HCT116 (cell line): ENCODE measurements around the gene FDCSP. TPM values are rescaled to one million over a fixed set of nuclear protein-coding genes. Genes with fewer than 3 reads are reported as not detected.

Source experiments
- ATAC-seq: fragments of 200-7000 bp; cut with Tn5 transposase; 2 replicates; pipeline ENCODE4 v1.9.1; 2020; ENCODE audit warnings: mild to moderate bottlenecking, moderate library complexity
- BruUV-seq: library from RNA; stranded (reverse); fragments of 400-500 nt; replicated peaks from 2 replicates; lab custom pipeline; 2021; lab: Mats Ljungman, UMichigan
- CTCF ChIA-PET: fragments of 300-600 bp; sonication (Branson Sonifier 250); formaldehyde crosslinking; loops from one replicate; lab custom pipeline; 2021; ENCODE audit warnings: antibody characterized with exemption; lab: Charles Lee
- POLR2A ChIA-PET: fragments of 300-600, 350-600 bp; sonication (Branson Sonifier 250); formaldehyde crosslinking; loops from one replicate; lab custom pipeline; 2021; ENCODE audit warnings: antibody characterized with exemption; lab: Charles Lee
- RAD21 ChIA-PET, 2 experiments: fragments of 300-600 bp; sonication (Branson Sonifier 250); formaldehyde crosslinking; loops; one replicate each; lab custom pipeline; 2023; ENCODE audit warnings: low total read pairs in 2 of 2; ENCODE audit not compliant: uncharacterized antibody in 2 of 2, unreplicated experiment in 2 of 2, low non-redundant PET in 1 of 2; lab: Charles Lee
- DNase-seq: peaks from one replicate; pipeline ENCODE4 v3.0.0-alpha.2; 2010; ENCODE audit warnings: low read depth, low spot score
- H2AFZ ChIP-seq: fragments of 200-600 bp; shearing (Covaris generic), sonication (generic); 2 replicates; pipeline ENCODE4 v1.6.1; 2017; ENCODE audit warnings: low read depth, mixed run types, mixed read lengths, antibody characterized with exemption, low read length; ENCODE audit not compliant: poor library complexity, severe bottlenecking
- H3K27ac ChIP-seq: 2 replicates; pipeline ENCODE4 v1.5.1; 2012; ENCODE audit warnings: low read depth, low read length
- H3K27me3 ChIP-seq: fragments of 200-600 bp; sonication (generic); 2 replicates; pipeline ENCODE4 v1.6.1; 2016; ENCODE audit warnings: mixed run types, low read length, mixed read lengths; ENCODE audit not compliant: insufficient read depth
- H3K36me3 ChIP-seq, 2 experiments: fragments of 200-500 bp in 1 of 2; fragments of 200-600 bp in 1 of 2; sonication (Bioruptor generic) in 1 of 2; sonication (generic) in 1 of 2; 2 replicates each; pipeline versions ENCODE4 v1.5.1 to v1.6.1; 2014 to 2016; ENCODE audit warnings: low read length in 2 of 2, inconsistent platforms in 1 of 2, mixed read lengths in 1 of 2, mixed run types in 1 of 2; ENCODE audit not compliant: insufficient read depth in 2 of 2, control insufficient read depth in 1 of 2
- H3K4me1 ChIP-seq, 2 experiments: fragments of 200-600 bp in 1 of 2; sonication (generic) in 1 of 2; 2 replicates each; pipeline versions ENCODE4 v1.5.1 to v1.6.1; 2012 to 2017; ENCODE audit warnings: low read length in 2 of 2, inconsistent platforms in 1 of 2, mild to moderate bottlenecking in 1 of 2, mixed read lengths in 1 of 2, mixed run types in 1 of 2, moderate library complexity in 1 of 2; ENCODE audit not compliant: insufficient read depth in 2 of 2, control insufficient read depth in 1 of 2
- H3K4me2 ChIP-seq: fragments of 200-600 bp; sonication (generic); 2 replicates; pipeline ENCODE4 v1.6.1; 2017; ENCODE audit warnings: mixed run types, low read length, mixed read lengths
- H3K4me3 ChIP-seq, 2 experiments: fragments of 200-600 bp in 1 of 2; sonication (generic) in 1 of 2; replicated peaks in 1 of 2; 2 replicates each; pipeline ENCODE4 v1.5.1; 2011 to 2016; ENCODE audit warnings: low read length in 2 of 2, control low read depth in 1 of 2, low read depth in 1 of 2, mild to moderate bottlenecking in 1 of 2, mixed read lengths in 1 of 2, mixed run types in 1 of 2
- H3K79me2 ChIP-seq: fragments of 200-600 bp; sonication (generic); 2 replicates; pipeline ENCODE4 v1.6.1; 2017; ENCODE audit warnings: mild to moderate bottlenecking, mixed run types, low read length, moderate library complexity, mixed read lengths; ENCODE audit not compliant: insufficient read depth
- H3K9ac ChIP-seq: fragments of 200-600 bp; sonication (generic); 2 replicates; pipeline ENCODE4 v1.6.1; 2016; ENCODE audit warnings: low read length, mixed read lengths
- H3K9me2 ChIP-seq: fragments of 200-600 bp; sonication (generic), shearing (Covaris generic); 2 replicates; pipeline ENCODE4 v1.6.1; 2017; ENCODE audit warnings: mixed run types, mild to moderate bottlenecking, moderate library complexity; ENCODE audit not compliant: insufficient read depth
- H3K9me3 ChIP-seq, 2 experiments: fragments of 200-500 bp in 1 of 2; fragments of 200-600 bp in 1 of 2; sonication (Bioruptor generic) in 1 of 2; sonication (generic) in 1 of 2; 2 replicates each; pipeline ENCODE4 v1.6.1; 2014 to 2017; ENCODE audit warnings: low read length in 2 of 2, mixed read lengths in 2 of 2, inconsistent platforms in 1 of 2, low read depth in 1 of 2, mild to moderate bottlenecking in 1 of 2, mixed run types in 1 of 2, moderate library complexity in 1 of 2; ENCODE audit not compliant: control insufficient read depth in 1 of 2, insufficient read depth in 1 of 2
- H4K20me1 ChIP-seq: fragments of 200-600 bp; sonication (generic), shearing (Covaris generic); 2 replicates; pipeline ENCODE4 v1.6.1; 2017; ENCODE audit warnings: mixed run types, mild to moderate bottlenecking, moderate library complexity; ENCODE audit not compliant: insufficient read depth
- ELF1 ChIP-seq: IDR thresholded peaks from 2 replicates; pipeline ENCODE4 v1.6.1; 2012; ENCODE audit warnings: low read depth, borderline replicate concordance
- EZH2 ChIP-seq: fragments of 200-600 bp; sonication (generic); IDR thresholded peaks from 2 replicates; pipeline ENCODE4 v1.6.1; 2017; ENCODE audit warnings: antibody characterized with exemption, mixed run types
- FOSL1 ChIP-seq: IDR thresholded peaks from 2 replicates; pipeline ENCODE4 v1.6.1; 2012; ENCODE audit warnings: low read depth
- JUND ChIP-seq: IDR thresholded peaks from 2 replicates; pipeline ENCODE4 v1.6.1; 2012
- POLR2A ChIP-seq: IDR thresholded peaks from 2 replicates; pipeline ENCODE4 v1.7.0; 2011; ENCODE audit warnings: borderline replicate concordance; ENCODE audit not compliant: insufficient read depth, insufficient read length; ENCODE audit errors: extremely low read depth
- RAD21 ChIP-seq: IDR thresholded peaks from 2 replicates; pipeline ENCODE4 v1.6.1; 2012; ENCODE audit warnings: low read depth, mild to moderate bottlenecking
- SIN3A ChIP-seq: IDR thresholded peaks from 2 replicates; pipeline ENCODE4 v1.6.1; 2012; ENCODE audit warnings: low read depth
- YY1 ChIP-seq: IDR thresholded peaks from 2 replicates; pipeline ENCODE4 v1.6.1; 2011; ENCODE audit warnings: low read length, low read depth, moderate library complexity, mild to moderate bottlenecking; ENCODE audit not compliant: insufficient replicate concordance; ENCODE audit errors: extremely low read depth
- intact Hi-C: fragments of 100-400 bp; cut with micrococcal nuclease; formaldehyde crosslinking; loops from 2 replicates; pipeline ENCODE4 v1.10.0; 2022
- total RNA-seq: library from RNA; stranded (reverse); gene quantifications from one replicate; pipeline ENCODE4 v1.2.1, GENCODE V29; 2021; ENCODE audit not compliant: unreplicated experiment
- TF ChIP-seq, protein P1 (sequence below), 3 experiments: fragments of 200-600 bp in 1 of 3; sonication (generic) in 1 of 3; IDR thresholded peaks in 2 of 3; conservative IDR thresholded peaks in 1 of 3; 2 replicates each; pipeline ENCODE4 v1.5.1; 2012 to 2017; ENCODE audit warnings: low read depth in 2 of 3, low read length in 2 of 3, antibody characterized with exemption in 1 of 3, borderline replicate concordance in 1 of 3, control low read depth in 1 of 3, mild to moderate bottlenecking in 1 of 3, mixed read lengths in 1 of 3, mixed run types in 1 of 3, moderate library complexity in 1 of 3; ENCODE audit not compliant: insufficient read depth in 1 of 3
- TF ChIP-seq, protein P2 (sequence below): IDR thresholded peaks from 2 replicates; pipeline ENCODE4 v1.6.1; 2011; ENCODE audit warnings: mild to moderate bottlenecking, low read length, moderate library complexity; ENCODE audit not compliant: insufficient replicate concordance; ENCODE audit errors: extremely low read depth
- TF ChIP-seq, protein P3 (sequence below): IDR thresholded peaks from 2 replicates; pipeline ENCODE4 v1.6.1; 2012; ENCODE audit warnings: low read depth

The FDCSP gene
- total RNA-seq, 1 experiment from 2014 or later, result not detected

DNA sequence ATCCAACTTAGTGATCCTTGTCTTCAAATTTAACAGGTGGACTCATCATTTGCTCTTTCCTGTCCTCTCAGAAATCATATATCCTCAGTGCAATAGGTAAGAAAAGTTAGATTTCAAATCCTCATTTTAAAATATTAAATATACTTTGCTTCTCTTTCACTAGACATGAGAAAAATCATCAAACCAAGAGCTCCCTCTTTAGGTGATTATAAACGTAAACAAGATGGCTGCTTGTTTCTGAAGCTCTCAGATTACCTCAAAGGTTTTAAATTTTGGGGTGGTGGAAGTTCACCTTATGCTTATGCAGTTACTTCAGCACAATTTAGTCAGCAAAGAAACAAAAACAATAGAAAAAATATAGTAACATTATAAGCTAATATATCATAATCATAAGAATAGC, 43.8 kb downstream of the FDCSP start:
- intact Hi-C loops, result loop anchor here (5.0 kb wide), 1 partner anchor 372 kb away; no protein-coding TSS in a partner anchor
- no peaks in the 10 kb centered on the region for H3K9me2 ChIP-seq
- TF ChIP-seq, protein P1, sequence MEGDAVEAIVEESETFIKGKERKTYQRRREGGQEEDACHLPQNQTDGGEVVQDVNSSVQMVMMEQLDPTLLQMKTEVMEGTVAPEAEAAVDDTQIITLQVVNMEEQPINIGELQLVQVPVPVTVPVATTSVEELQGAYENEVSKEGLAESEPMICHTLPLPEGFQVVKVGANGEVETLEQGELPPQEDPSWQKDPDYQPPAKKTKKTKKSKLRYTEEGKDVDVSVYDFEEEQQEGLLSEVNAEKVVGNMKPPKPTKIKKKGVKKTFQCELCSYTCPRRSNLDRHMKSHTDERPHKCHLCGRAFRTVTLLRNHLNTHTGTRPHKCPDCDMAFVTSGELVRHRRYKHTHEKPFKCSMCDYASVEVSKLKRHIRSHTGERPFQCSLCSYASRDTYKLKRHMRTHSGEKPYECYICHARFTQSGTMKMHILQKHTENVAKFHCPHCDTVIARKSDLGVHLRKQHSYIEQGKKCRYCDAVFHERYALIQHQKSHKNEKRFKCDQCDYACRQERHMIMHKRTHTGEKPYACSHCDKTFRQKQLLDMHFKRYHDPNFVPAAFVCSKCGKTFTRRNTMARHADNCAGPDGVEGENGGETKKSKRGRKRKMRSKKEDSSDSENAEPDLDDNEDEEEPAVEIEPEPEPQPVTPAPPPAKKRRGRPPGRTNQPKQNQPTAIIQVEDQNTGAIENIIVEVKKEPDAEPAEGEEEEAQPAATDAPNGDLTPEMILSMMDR (IDR thresholded peaks at IDR 0.05 in 2 of 3, conservative IDR thresholded peaks at IDR 0.05 in 1 of 3; ENCODE audit: borderline replicate concordance in 1 of 3, insufficient read depth in 1 of 3, low read depth in 2 of 3, low read length in 2 of 3), result peak; percentile 12 to 45 (median 27); a peak in 3 of 6 replicates
- no peak for TF ChIP-seq POLR2A
- TF ChIP-seq RAD21, result peak; percentile 60
- peak; percentile 88 for TF ChIP-seq YY1
- TF ChIP-seq EZH2, result no peak
- no peaks in the 10 kb centered on the region for H4K20me1 ChIP-seq
- no peak overlapping the region for H3K27ac ChIP-seq
- no peak overlapping the region for H3K9ac ChIP-seq
- H3K4me1 ChIP-seq, result no peaks in the 10 kb centered on the region
- no TSS peak for BruUV-seq
- H2AFZ ChIP-seq, result peak overlapping the region; percentile 88
- ChIA-PET POLR2A (no interaction called here), CTCF (interaction anchor here (0.9 to 2.4 kb wide), 5 partner anchors 8 to 373 kb away, joined by 3 to 9 read pairs (median 4); no protein-coding TSS in a partner anchor), RAD21 (interaction anchor here in 1 of 2 experiments (0.6 kb wide), 1 partner anchor 111 kb away, joined by 6 read pairs; no protein-coding TSS in a partner anchor)
- H3K4me3 ChIP-seq, result no peak overlapping the region
- H3K9me3 ChIP-seq, result no peaks in the 10 kb centered on the region
- no peaks in the 10 kb centered on the region for H3K27me3 ChIP-seq
- no peaks in the 10 kb centered on the region for H3K79me2 ChIP-seq
- H3K36me3 ChIP-seq, result no peaks in the 10 kb centered on the region
- ATAC-seq, result no peak; the same call in 1 of the 2 replicates
- H3K4me2 ChIP-seq, result no peak overlapping the region
- DNase-seq, result peak; percentile 23

DNA sequence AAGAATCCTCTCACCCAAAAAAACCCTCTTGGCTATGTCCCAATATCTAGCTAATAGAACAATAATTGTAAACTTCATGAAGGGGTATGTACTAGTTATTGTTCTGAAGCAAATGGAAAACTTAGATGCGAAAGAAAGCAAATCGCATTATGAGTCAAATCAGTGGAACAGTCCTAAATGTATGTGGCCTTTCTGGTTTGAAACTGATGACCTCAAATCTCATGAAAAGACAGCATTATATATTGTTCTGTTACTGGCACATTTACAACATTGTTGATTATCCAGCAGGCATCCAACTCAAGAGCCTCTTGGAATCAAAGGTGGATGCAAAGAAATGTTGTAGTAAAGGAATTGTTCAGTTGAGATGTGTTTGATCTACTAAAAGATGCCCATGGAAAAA, 51.2 kb downstream of the FDCSP start:
- Histone ChIP-seq H3K79me2 (no peaks in the 10 kb centered on the region), H3K4me3 (no peak overlapping the region), H3K9me3 (no peaks in the 10 kb centered on the region), H3K9ac (no peak overlapping the region), H3K36me3 (no peaks in the 10 kb centered on the region), H3K4me1 (no peaks in the 10 kb centered on the region), H4K20me1 (no peaks in the 10 kb centered on the region), H2AFZ (no peak overlapping the region), H3K4me2 (no peak overlapping the region), H3K27ac (no peak overlapping the region), H3K27me3 (no peaks in the 10 kb centered on the region), H3K9me2 (no peaks in the 10 kb centered on the region; the same call in 1 of the 2 replicates)
- POLR2A ChIA-PET, result no interaction called here
- RAD21 ChIA-PET, result no interaction called here
- no peak for DNase-seq
- CTCF ChIA-PET, result no interaction called here
- ATAC-seq, result no peak
- BruUV-seq, result no TSS peak
- intact Hi-C loops, result no loop called here
- TF ChIP-seq JUND, result no peak
- TF ChIP-seq FOSL1, result no peak
- no peak for TF ChIP-seq EZH2
- TF ChIP-seq, protein P2, sequence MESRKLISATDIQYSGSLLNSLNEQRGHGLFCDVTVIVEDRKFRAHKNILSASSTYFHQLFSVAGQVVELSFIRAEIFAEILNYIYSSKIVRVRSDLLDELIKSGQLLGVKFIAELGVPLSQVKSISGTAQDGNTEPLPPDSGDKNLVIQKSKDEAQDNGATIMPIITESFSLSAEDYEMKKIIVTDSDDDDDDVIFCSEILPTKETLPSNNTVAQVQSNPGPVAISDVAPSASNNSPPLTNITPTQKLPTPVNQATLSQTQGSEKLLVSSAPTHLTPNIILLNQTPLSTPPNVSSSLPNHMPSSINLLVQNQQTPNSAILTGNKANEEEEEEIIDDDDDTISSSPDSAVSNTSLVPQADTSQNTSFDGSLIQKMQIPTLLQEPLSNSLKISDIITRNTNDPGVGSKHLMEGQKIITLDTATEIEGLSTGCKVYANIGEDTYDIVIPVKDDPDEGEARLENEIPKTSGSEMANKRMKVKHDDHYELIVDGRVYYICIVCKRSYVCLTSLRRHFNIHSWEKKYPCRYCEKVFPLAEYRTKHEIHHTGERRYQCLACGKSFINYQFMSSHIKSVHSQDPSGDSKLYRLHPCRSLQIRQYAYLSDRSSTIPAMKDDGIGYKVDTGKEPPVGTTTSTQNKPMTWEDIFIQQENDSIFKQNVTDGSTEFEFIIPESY, result no peak
- TF ChIP-seq ELF1, result no peak
- TF ChIP-seq SIN3A, result no peak
- TF ChIP-seq, protein P3, sequence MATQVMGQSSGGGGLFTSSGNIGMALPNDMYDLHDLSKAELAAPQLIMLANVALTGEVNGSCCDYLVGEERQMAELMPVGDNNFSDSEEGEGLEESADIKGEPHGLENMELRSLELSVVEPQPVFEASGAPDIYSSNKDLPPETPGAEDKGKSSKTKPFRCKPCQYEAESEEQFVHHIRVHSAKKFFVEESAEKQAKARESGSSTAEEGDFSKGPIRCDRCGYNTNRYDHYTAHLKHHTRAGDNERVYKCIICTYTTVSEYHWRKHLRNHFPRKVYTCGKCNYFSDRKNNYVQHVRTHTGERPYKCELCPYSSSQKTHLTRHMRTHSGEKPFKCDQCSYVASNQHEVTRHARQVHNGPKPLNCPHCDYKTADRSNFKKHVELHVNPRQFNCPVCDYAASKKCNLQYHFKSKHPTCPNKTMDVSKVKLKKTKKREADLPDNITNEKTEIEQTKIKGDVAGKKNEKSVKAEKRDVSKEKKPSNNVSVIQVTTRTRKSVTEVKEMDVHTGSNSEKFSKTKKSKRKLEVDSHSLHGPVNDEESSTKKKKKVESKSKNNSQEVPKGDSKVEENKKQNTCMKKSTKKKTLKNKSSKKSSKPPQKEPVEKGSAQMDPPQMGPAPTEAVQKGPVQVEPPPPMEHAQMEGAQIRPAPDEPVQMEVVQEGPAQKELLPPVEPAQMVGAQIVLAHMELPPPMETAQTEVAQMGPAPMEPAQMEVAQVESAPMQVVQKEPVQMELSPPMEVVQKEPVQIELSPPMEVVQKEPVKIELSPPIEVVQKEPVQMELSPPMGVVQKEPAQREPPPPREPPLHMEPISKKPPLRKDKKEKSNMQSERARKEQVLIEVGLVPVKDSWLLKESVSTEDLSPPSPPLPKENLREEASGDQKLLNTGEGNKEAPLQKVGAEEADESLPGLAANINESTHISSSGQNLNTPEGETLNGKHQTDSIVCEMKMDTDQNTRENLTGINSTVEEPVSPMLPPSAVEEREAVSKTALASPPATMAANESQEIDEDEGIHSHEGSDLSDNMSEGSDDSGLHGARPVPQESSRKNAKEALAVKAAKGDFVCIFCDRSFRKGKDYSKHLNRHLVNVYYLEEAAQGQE, result no peak
